Endothelial cell of umbilical vein (primary cell): ENCODE results near the gene MALT1.

ENCODE experiments used
- EZH2 ChIP-seq: IDR thresholded peaks from 2 replicates; pipeline ENCODE4 v1.6.1; 2012; ENCODE audit warnings: borderline replicate concordance, low read depth, mild to moderate bottlenecking, moderate library complexity, low read length, inconsistent platforms; ENCODE audit not compliant: severe bottlenecking
- FOS ChIP-seq: IDR thresholded peaks from 2 replicates; pipeline ENCODE4 v1.6.1; 2011; ENCODE audit warnings: mild to moderate bottlenecking, low read length, moderate library complexity, borderline replicate concordance; ENCODE audit not compliant: insufficient read depth
- GATA2 ChIP-seq: IDR thresholded peaks from 2 replicates; pipeline ENCODE4 v1.7.0; 2011; ENCODE audit warnings: low read depth, mild to moderate bottlenecking, moderate library complexity, mixed read lengths, low read length; ENCODE audit not compliant: insufficient read length, insufficient read depth
- JUN ChIP-seq: IDR thresholded peaks from 2 replicates; pipeline ENCODE4 v1.6.1; 2011; ENCODE audit warnings: borderline replicate concordance, low read depth; ENCODE audit not compliant: insufficient read length, insufficient read depth
- MYC ChIP-seq: IDR thresholded peaks from one replicate; pipeline ENCODE4 v1.6.1; 2011; ENCODE audit warnings: mild to moderate bottlenecking, low read depth, low read length
- POLR2A ChIP-seq: IDR thresholded peaks from 2 replicates; pipeline ENCODE4 v1.6.1; 2012; ENCODE audit warnings: low read depth, mild to moderate bottlenecking, control low read depth, low read length
- POLR2AphosphoS5 ChIP-seq: IDR thresholded peaks from 2 replicates; pipeline ENCODE4 v1.6.1; 2012; ENCODE audit warnings: low read depth, mild to moderate bottlenecking, control low read depth, low read length, moderate library complexity; ENCODE audit not compliant: insufficient read depth
- TF ChIP-seq, protein P1 (sequence below), 2 donors: IDR thresholded peaks; 1 replicate in 1 of 2; 2 replicates in 1 of 2; pipeline ENCODE4 v1.5.1; 2011; ENCODE audit warnings: low read length in 2 of 2, mild to moderate bottlenecking in 2 of 2, moderate library complexity in 2 of 2, control low read depth in 1 of 2, inconsistent platforms in 1 of 2, low read depth in 1 of 2; ENCODE audit not compliant: insufficient read depth in 1 of 2; ENCODE audit errors: extremely low read depth in 1 of 2

DNA sequence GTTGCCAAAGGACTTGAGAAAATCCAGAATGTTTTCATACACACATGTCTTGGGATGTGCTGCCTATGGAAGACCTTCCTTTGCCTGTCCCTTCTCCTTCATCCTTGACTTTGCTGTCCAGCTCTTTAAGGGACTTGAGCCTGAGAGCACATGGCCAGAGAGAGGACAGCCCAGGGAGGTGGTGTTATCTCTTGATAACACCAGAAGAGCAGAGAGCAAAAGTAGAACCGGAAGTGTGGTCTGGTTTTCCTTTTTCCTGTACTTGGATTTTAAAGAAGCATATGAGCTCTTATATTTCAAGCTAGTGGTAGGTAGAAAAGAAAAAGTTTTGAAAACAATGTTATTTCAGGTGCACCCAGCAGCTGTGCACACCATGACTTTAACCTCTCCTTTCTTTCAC, 99.3 kb downstream of the MALT1 start:
- TF ChIP-seq, protein P1, sequence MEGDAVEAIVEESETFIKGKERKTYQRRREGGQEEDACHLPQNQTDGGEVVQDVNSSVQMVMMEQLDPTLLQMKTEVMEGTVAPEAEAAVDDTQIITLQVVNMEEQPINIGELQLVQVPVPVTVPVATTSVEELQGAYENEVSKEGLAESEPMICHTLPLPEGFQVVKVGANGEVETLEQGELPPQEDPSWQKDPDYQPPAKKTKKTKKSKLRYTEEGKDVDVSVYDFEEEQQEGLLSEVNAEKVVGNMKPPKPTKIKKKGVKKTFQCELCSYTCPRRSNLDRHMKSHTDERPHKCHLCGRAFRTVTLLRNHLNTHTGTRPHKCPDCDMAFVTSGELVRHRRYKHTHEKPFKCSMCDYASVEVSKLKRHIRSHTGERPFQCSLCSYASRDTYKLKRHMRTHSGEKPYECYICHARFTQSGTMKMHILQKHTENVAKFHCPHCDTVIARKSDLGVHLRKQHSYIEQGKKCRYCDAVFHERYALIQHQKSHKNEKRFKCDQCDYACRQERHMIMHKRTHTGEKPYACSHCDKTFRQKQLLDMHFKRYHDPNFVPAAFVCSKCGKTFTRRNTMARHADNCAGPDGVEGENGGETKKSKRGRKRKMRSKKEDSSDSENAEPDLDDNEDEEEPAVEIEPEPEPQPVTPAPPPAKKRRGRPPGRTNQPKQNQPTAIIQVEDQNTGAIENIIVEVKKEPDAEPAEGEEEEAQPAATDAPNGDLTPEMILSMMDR (IDR thresholded peaks at IDR 0.05; ENCODE audit: extremely low read depth in 1 of 2, insufficient read depth in 1 of 2, low read depth in 1 of 2, low read length in 2 of 2) = no peak
- TF ChIP-seq POLR2A (no peak), MYC (no peak), POLR2AphosphoS5 (no peak), JUN (no peak), EZH2 (no peak), GATA2 (no peak), FOS (no peak)
